Liver (tissue), 9 donors: ENCODE measurements around the gene ALG8. TPM values are rescaled to one million over a fixed set of nuclear protein-coding genes. Genes with fewer than 3 reads are reported as not detected.

Experiments used
- DNase-seq: peaks from one replicate; pipeline ENCODE4 v3.0.0-alpha.2; 2017; ENCODE audit warnings: low spot score
- H3K27ac ChIP-seq, 2 donors: one replicate each; pipeline ENCODE4 v1.7.0; 2013; ENCODE audit warnings: inconsistent platforms in 2 of 2, low read length in 2 of 2, control low read depth in 1 of 2, low read depth in 1 of 2, mild to moderate bottlenecking in 1 of 2
- H3K27me3 ChIP-seq, 4 donors: one replicate each; pipeline versions ENCODE4 v1.6.1 to v1.7.0; 2013; ENCODE audit warnings: low read length in 3 of 4, inconsistent platforms in 1 of 4, mild to moderate bottlenecking in 1 of 4, moderate library complexity in 1 of 4; ENCODE audit not compliant: control insufficient read depth in 4 of 4, insufficient read depth in 4 of 4
- H3K36me3 ChIP-seq, 4 donors: one replicate each; pipeline versions ENCODE4 v1.6.1 to v1.7.0; 2013; ENCODE audit warnings: low read length in 3 of 4, mild to moderate bottlenecking in 3 of 4, low read depth in 1 of 4, moderate library complexity in 1 of 4; ENCODE audit not compliant: control insufficient read depth in 4 of 4, insufficient read depth in 3 of 4
- H3K4me1 ChIP-seq, 4 donors: one replicate each; pipeline versions ENCODE4 v1.6.1 to v1.7.0; 2013; ENCODE audit warnings: low read length in 3 of 4, mild to moderate bottlenecking in 3 of 4, moderate library complexity in 1 of 4; ENCODE audit not compliant: control insufficient read depth in 4 of 4, insufficient read depth in 4 of 4
- H3K4me3 ChIP-seq, 3 donors: one replicate each; pipeline versions ENCODE4 v1.6.1 to v1.7.0; 2013; ENCODE audit warnings: low read length in 3 of 3, control low read depth in 1 of 3, low read depth in 1 of 3, mild to moderate bottlenecking in 1 of 3
- H3K9ac ChIP-seq, 2 donors: one replicate each; pipeline ENCODE4 v1.7.0; 2013; ENCODE audit warnings: low read length in 2 of 2, mild to moderate bottlenecking in 2 of 2, moderate library complexity in 2 of 2, control low read depth in 1 of 2, low read depth in 1 of 2
- H3K9me3 ChIP-seq, 4 donors: one replicate each; pipeline versions ENCODE4 v1.6.1 to v1.7.0; 2013; ENCODE audit warnings: low read length in 3 of 4; ENCODE audit not compliant: control insufficient read depth in 4 of 4
- EGR1 ChIP-seq, 2 donors: IDR thresholded peaks; 2 replicates each; pipeline ENCODE4 v1.6.1; 2016 to 2018; ENCODE audit warnings: antibody characterized with exemption in 2 of 2, low read depth in 2 of 2
- FOXA2 ChIP-seq: IDR thresholded peaks from 2 replicates; pipeline ENCODE4 v1.6.1; 2016; ENCODE audit warnings: antibody characterized with exemption
- GABPA ChIP-seq, 2 donors: IDR thresholded peaks in 1 of 2; conservative IDR thresholded peaks in 1 of 2; 2 replicates each; pipeline ENCODE4 v1.6.1; 2016; ENCODE audit warnings: antibody characterized with exemption in 2 of 2, mild to moderate bottlenecking in 1 of 2, moderate library complexity in 1 of 2
- HNF4A ChIP-seq, 2 donors: conservative IDR thresholded peaks; 2 replicates each; pipeline ENCODE4 v1.6.1; 2016; ENCODE audit warnings: antibody characterized with exemption in 2 of 2, mild to moderate bottlenecking in 2 of 2
- JUND ChIP-seq, 2 donors: IDR thresholded peaks; 2 replicates each; pipeline ENCODE4 v1.6.1; 2016; ENCODE audit warnings: antibody characterized with exemption in 2 of 2
- NR2F2 ChIP-seq: IDR thresholded peaks from 2 replicates; pipeline ENCODE4 v1.6.1; 2016; ENCODE audit warnings: antibody characterized with exemption
- RAD21 ChIP-seq, 2 donors: IDR thresholded peaks; 2 replicates each; pipeline ENCODE4 v1.6.1; 2016; ENCODE audit warnings: antibody characterized with exemption in 2 of 2, mild to moderate bottlenecking in 2 of 2
- RXRA ChIP-seq, 2 donors: IDR thresholded peaks; 2 replicates each; pipeline ENCODE4 v1.6.1; 2017 to 2018; ENCODE audit warnings: antibody characterized with exemption in 2 of 2, mild to moderate bottlenecking in 1 of 2
- SP1 ChIP-seq: IDR thresholded peaks from 2 replicates; pipeline ENCODE4 v1.6.1; 2018; ENCODE audit warnings: antibody characterized with exemption, mild to moderate bottlenecking
- TAF1 ChIP-seq: conservative IDR thresholded peaks from 2 replicates; pipeline ENCODE4 v1.6.1; 2016; ENCODE audit warnings: antibody characterized with exemption, mild to moderate bottlenecking
- YY1 ChIP-seq: IDR thresholded peaks from 2 replicates; pipeline ENCODE4 v1.6.1; 2016; ENCODE audit warnings: antibody characterized with exemption, mild to moderate bottlenecking
- WGBS: extraction: QIAGEN DNeasy Blood & Tissue Kit; methylation state at CpG from one replicate; pipeline ENCODE4 v1.1.7; 2013; 5-methylcytosine and 5-hydroxymethylcytosine counted together
- polyA plus RNA-seq, 2 donors: library from polyadenylated mRNA; stranded (reverse) in 1 of 2; unstranded in 1 of 2; fragments of 200-250 nt in 1 of 2; fragments of >200 nt in 1 of 2; fragmentation: Nextera tagmentation in 1 of 2; extraction: Ambion mirVana in 1 of 2; gene quantifications; one replicate each; pipeline versions ENCODE4 v1.2.1 to v1.2.3, GENCODE V29; 2013 to 2015
- total RNA-seq, 2 donors: library from RNA; depleted of rRNA; stranded (reverse); fragments of >200 nt; gene quantifications; one replicate each; pipeline ENCODE4 v1.2.3, GENCODE V29; 2014
- TF ChIP-seq, protein P1 (sequence below): IDR thresholded peaks from 2 replicates; pipeline ENCODE4 v1.6.1; 2016; ENCODE audit warnings: antibody characterized with exemption
- TF ChIP-seq, protein P2 (sequence below): IDR thresholded peaks from 2 replicates; pipeline ENCODE4 v1.6.1; 2016; ENCODE audit warnings: antibody characterized with exemption
- TF ChIP-seq, protein P3 (sequence below): fragments of 150-350 bp; IDR thresholded peaks from 2 replicates; pipeline ENCODE4 v1.5.1; 2017; ENCODE audit warnings: improper control_type of control experiment, low read depth, low read length; ENCODE audit not compliant: missing input control
- TF ChIP-seq, protein P4 (sequence below): IDR thresholded peaks from 2 replicates; pipeline ENCODE4 v1.6.1; 2016; ENCODE audit warnings: antibody characterized with exemption
- donor health status: healthy.
- donor health status: healthy.
- donor health status: healthy.
- donor health status: healthy.
- donor health status: healthy.

Gene ALG8
- total and polyA plus RNA-seq, 4 donors, result 29.4 to 46.0 (median 38.0) TPM

DNA sequence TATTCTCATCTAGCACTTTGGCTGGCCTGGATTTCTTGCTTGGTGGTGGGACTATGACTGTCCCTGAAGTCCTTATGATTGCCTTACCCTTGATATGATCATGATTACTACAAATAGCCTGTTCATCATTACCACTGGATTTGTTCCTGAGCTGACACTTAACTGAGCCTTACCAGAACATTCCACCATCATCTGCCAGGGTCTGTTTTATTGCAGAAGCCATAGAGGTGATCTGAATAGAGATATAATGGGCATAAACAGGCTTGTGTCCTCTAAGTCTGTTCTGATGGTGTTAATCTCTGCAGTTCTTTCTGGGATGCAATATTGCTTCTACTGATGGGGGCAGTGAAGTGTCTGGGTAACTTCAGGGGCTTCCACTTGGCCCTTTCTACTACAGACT lies 12.4 kb upstream of the ALG8 start:
- Histone ChIP-seq H3K36me3 (peaks cover 0 to 10% (median 2%) of the 10 kb centered on the region in 4 donors), H3K27ac (no peak overlapping the region), H3K4me3 (no peak overlapping the region), H3K27me3 (no peaks in the 10 kb centered on the region), H3K9ac (no peak overlapping the region), H3K4me1 (peaks cover 14 to 41% (median 31%) of the 10 kb centered on the region in 4 donors), H3K9me3 (no peaks in the 10 kb centered on the region)
- no peak for TF ChIP-seq GABPA (IDR thresholded peaks at IDR 0.05 in 1 of 2, conservative IDR thresholded peaks at IDR 0.05 in 1 of 2)
- DNase-seq, result no peak

DNA sequence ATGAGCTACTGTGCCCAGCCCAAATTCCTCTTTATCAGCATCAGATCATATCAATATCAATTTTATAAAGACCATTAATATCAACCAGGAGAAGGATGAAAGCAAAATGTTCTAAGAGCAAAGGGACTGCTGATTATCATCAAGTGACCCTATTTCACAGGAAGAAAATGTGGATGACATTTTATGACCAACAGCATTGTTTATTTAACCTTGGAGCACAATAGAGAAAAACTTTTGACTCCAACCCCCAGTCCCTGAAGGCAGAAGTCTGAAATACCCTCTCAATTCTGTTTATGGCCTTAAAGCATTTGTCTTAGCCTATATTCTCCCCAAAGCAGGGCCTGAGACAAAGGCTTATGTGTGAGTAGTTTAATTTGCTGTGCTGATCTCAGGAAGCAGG lies 11.3 kb upstream of the ALG8 start:
- Histone ChIP-seq H3K9me3 (no peaks in the 10 kb centered on the region), H3K27ac (peak overlapping the region in 1 of 2 donors; percentile 4), H3K4me3 (no peak overlapping the region), H3K36me3 (peaks cover 0 to 10% (median 2%) of the 10 kb centered on the region in 4 donors), H3K27me3 (no peaks in the 10 kb centered on the region), H3K4me1 (peaks cover 11 to 34% (median 22%) of the 10 kb centered on the region in 4 donors), H3K9ac (no peak overlapping the region)
- TF ChIP-seq NR2F2, result no peak
- TF ChIP-seq SP1, result no peak
- TF ChIP-seq, protein P1, sequence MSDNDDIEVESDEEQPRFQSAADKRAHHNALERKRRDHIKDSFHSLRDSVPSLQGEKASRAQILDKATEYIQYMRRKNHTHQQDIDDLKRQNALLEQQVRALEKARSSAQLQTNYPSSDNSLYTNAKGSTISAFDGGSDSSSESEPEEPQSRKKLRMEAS, result no peak
- no peak for TF ChIP-seq JUND (IDR thresholded peaks at IDR 0.05)
- TF ChIP-seq, protein P2, sequence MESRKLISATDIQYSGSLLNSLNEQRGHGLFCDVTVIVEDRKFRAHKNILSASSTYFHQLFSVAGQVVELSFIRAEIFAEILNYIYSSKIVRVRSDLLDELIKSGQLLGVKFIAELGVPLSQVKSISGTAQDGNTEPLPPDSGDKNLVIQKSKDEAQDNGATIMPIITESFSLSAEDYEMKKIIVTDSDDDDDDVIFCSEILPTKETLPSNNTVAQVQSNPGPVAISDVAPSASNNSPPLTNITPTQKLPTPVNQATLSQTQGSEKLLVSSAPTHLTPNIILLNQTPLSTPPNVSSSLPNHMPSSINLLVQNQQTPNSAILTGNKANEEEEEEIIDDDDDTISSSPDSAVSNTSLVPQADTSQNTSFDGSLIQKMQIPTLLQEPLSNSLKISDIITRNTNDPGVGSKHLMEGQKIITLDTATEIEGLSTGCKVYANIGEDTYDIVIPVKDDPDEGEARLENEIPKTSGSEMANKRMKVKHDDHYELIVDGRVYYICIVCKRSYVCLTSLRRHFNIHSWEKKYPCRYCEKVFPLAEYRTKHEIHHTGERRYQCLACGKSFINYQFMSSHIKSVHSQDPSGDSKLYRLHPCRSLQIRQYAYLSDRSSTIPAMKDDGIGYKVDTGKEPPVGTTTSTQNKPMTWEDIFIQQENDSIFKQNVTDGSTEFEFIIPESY, result no peak
- TF ChIP-seq, protein P3, sequence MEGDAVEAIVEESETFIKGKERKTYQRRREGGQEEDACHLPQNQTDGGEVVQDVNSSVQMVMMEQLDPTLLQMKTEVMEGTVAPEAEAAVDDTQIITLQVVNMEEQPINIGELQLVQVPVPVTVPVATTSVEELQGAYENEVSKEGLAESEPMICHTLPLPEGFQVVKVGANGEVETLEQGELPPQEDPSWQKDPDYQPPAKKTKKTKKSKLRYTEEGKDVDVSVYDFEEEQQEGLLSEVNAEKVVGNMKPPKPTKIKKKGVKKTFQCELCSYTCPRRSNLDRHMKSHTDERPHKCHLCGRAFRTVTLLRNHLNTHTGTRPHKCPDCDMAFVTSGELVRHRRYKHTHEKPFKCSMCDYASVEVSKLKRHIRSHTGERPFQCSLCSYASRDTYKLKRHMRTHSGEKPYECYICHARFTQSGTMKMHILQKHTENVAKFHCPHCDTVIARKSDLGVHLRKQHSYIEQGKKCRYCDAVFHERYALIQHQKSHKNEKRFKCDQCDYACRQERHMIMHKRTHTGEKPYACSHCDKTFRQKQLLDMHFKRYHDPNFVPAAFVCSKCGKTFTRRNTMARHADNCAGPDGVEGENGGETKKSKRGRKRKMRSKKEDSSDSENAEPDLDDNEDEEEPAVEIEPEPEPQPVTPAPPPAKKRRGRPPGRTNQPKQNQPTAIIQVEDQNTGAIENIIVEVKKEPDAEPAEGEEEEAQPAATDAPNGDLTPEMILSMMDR, result no peak
- TF ChIP-seq RXRA (IDR thresholded peaks at IDR 0.05), result no peak
- TF ChIP-seq EGR1 (IDR thresholded peaks at IDR 0.05; ENCODE audit: low read depth in 2 of 2), result no peak
- TF ChIP-seq TAF1, result no peak
- TF ChIP-seq RAD21 (IDR thresholded peaks at IDR 0.05), result no peak
- TF ChIP-seq, protein P4, sequence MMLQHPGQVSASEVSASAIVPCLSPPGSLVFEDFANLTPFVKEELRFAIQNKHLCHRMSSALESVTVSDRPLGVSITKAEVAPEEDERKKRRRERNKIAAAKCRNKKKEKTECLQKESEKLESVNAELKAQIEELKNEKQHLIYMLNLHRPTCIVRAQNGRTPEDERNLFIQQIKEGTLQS, result no peak
- no peak for TF ChIP-seq GABPA (IDR thresholded peaks at IDR 0.05 in 1 of 2, conservative IDR thresholded peaks at IDR 0.05 in 1 of 2)
- no peak for TF ChIP-seq FOXA2
- TF ChIP-seq YY1, result no peak
- no peak for DNase-seq

DNA sequence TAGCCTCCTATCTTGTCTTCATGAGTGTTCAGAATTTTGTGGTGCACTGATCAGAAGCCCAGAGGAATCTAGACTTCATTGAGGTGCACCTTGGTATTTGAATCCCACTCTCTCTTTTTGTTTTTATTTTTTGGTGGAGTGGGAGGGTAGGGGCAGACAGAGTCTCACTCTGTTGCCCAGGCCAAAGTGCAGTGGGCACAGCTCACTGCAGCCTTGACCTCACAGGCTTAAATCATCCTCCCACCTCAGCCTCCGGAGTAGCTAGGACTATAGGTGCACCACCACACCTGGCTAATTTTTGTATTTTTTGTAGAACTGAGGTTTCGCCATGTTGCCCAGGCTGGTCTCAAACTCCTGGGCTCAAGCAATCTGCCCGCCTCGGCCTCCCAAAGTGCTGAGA lies 10.9 kb upstream of the ALG8 start:
- H3K27ac ChIP-seq, result no peak overlapping the region
- H3K9me3 ChIP-seq, result no peaks in the 10 kb centered on the region
- H3K4me3 ChIP-seq, result no peak overlapping the region
- TF ChIP-seq, protein P1, result no peak
- peak; percentile 31 to 32 for TF ChIP-seq HNF4A (conservative IDR thresholded peaks at IDR 0.05)
- TF ChIP-seq NR2F2, result no peak
- H3K36me3 ChIP-seq, result peaks cover 0 to 10% (median 2%) of the 10 kb centered on the region in 4 donors
- no peak for DNase-seq
- WGBS, result 84% methylated on average over 4 of the region's 4 CpGs
- H3K4me1 ChIP-seq, result peaks cover 8 to 31% (median 19%) of the 10 kb centered on the region in 4 donors
- H3K9ac ChIP-seq, result no peak overlapping the region
- H3K27me3 ChIP-seq, result no peaks in the 10 kb centered on the region
